Measurements from ENCODE around the gene CCNI.

DNA sequence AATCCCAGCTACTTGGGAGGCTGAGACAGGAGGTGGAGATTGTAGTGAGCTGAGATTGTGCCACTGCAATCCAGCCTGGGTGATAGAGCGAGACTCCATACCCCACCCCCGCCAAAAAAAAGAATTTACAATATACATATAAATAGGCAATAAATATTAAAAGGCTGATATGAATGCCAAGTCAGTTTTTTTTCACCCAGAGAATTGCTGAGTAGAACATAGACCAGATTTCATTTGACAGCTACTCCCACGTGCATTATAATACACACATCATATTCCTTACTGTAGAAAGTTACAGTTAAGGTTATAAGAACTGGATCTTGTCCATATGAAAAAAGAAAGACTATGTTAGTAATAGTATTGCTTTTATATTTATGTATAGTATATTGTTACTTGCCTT lies 18.7 kb upstream of the CCNI start:
- no peak for TF ChIP-seq GATA2 (IDR thresholded peaks at IDR 0.05; ENCODE audit: low read depth, low read length)
- TF ChIP-seq GATA3 (IDR thresholded peaks at IDR 0.05; ENCODE audit: low read depth, low read length), result no peak
